PC-3 (cell line): ENCODE measurements around the gene PRRX1. TPM values are rescaled to one million over a fixed set of nuclear protein-coding genes. Genes with fewer than 3 reads are reported as not detected.

Experiments used
- ATAC-seq: fragments of 200-7000 bp; cut with Tn5 transposase; 2 replicates; pipeline ENCODE4 v1.9.1; 2020; ENCODE audit warnings: mild to moderate bottlenecking, moderate library complexity
- Bru-seq: library from RNA; stranded (reverse); fragments of 400-500 nt; gene quantifications from one replicate; lab custom pipeline; 2021; lab: Mats Ljungman, UMichigan
- BruChase-seq, 2 experiments: library from RNA; stranded (reverse); fragments of 400-500 nt; gene quantifications; one replicate each; lab custom pipeline; 2021; lab: Mats Ljungman, UMichigan
- BruUV-seq: library from RNA; stranded (reverse); fragments of 400-500 nt; replicated peaks from 2 replicates; lab custom pipeline; 2021; lab: Mats Ljungman, UMichigan
- CTCF ChIA-PET: fragments of 300-600 bp; sonication (Branson Sonifier 250); formaldehyde crosslinking; loops from one replicate; lab custom pipeline; 2022; ENCODE audit warnings: antibody characterized with exemption; lab: Charles Lee
- POLR2A ChIA-PET: fragments of 300-600 bp; sonication (Branson Sonifier 250); formaldehyde crosslinking; loops from one replicate; lab custom pipeline; 2022; ENCODE audit warnings: antibody characterized with exemption; ENCODE audit not compliant: unreplicated experiment; lab: Charles Lee
- DNase-seq: peaks from one replicate; pipeline ENCODE4 v3.0.0-alpha.2; 2015
- H2AFZ ChIP-seq: fragments of 300-600 bp; sonication (generic); 2 replicates; pipeline ENCODE4 v1.6.0; 2016; ENCODE audit warnings: antibody characterized with exemption, low read length
- H3F3A ChIP-seq: fragments of 300-600 bp; sonication (generic); one replicate; pipeline ENCODE4 v1.6.0; 2017; ENCODE audit warnings: antibody characterized with exemption, low read length, control low read depth, mild to moderate bottlenecking; ENCODE audit not compliant: unreplicated experiment
- H3K27ac ChIP-seq: fragments of 300-600 bp; sonication (generic); 2 replicates; pipeline ENCODE4 v1.5.1; 2016; ENCODE audit warnings: mild to moderate bottlenecking, low read length
- H3K27me3 ChIP-seq: fragments of 300-600 bp; sonication (generic); 2 replicates; pipeline ENCODE4 v1.6.1; 2016; ENCODE audit warnings: low read length, mixed read lengths
- H3K36me3 ChIP-seq: fragments of 300-600 bp; sonication (generic); 2 replicates; pipeline ENCODE4 v1.6.1; 2016; ENCODE audit warnings: low read depth, mixed run types, low read length, mixed read lengths
- H3K4me1 ChIP-seq: fragments of 300-600 bp; sonication (generic); 2 replicates; pipeline ENCODE4 v1.5.1; 2016; ENCODE audit warnings: low read length; ENCODE audit not compliant: insufficient read depth
- H3K4me2 ChIP-seq: fragments of 300-600 bp; sonication (generic); 2 replicates; pipeline ENCODE4 v1.6.0; 2016; ENCODE audit warnings: low read length
- H3K4me3 ChIP-seq: fragments of 300-600 bp; sonication (generic); 2 replicates; pipeline ENCODE4 v1.5.1; 2016; ENCODE audit warnings: mild to moderate bottlenecking, low read length, mixed read lengths
- H3K79me2 ChIP-seq: fragments of 300-600 bp; sonication (generic); 2 replicates; pipeline ENCODE4 v1.6.1; 2017; ENCODE audit warnings: low read length, mixed read lengths
- H3K9ac ChIP-seq: fragments of 300-600 bp; sonication (generic); 2 replicates; pipeline ENCODE4 v1.6.0; 2016; ENCODE audit warnings: mild to moderate bottlenecking, low read length
- H3K9me2 ChIP-seq: fragments of 300-600 bp; sonication (generic); replicated peaks from 2 replicates; pipeline ENCODE4 v1.6.1; 2016; ENCODE audit warnings: mixed run types, low read length, mixed read lengths
- H3K9me3 ChIP-seq: fragments of 300-600 bp; sonication (generic); 2 replicates; pipeline ENCODE4 v1.6.1; 2016; ENCODE audit warnings: low read length, mixed read lengths
- H4K20me1 ChIP-seq: fragments of 300-600 bp; sonication (generic); 2 replicates; pipeline ENCODE4 v1.6.1; 2016; ENCODE audit warnings: low read length, mixed read lengths
- CTCF ChIP-seq: fragments of 300-600 bp; sonication (generic); conservative IDR thresholded peaks from 2 replicates; pipeline ENCODE4 v1.5.1; 2017; ENCODE audit warnings: antibody characterized with exemption, low read depth, mild to moderate bottlenecking, low read length
- EZH2 ChIP-seq: fragments of 300-600 bp; sonication (generic); IDR thresholded peaks from one replicate; pipeline ENCODE4 v1.6.1; 2017; ENCODE audit warnings: antibody characterized with exemption, mild to moderate bottlenecking, low read length; ENCODE audit not compliant: unreplicated experiment
- EZH2phosphoT487 ChIP-seq: fragments of 300-600 bp; sonication (generic); IDR thresholded peaks from 2 replicates; pipeline ENCODE4 v1.6.1; 2018; ENCODE audit warnings: mild to moderate bottlenecking, antibody characterized with exemption, low read length, borderline replicate concordance
- intact Hi-C: fragments of 100-400 bp; cut with micrococcal nuclease; formaldehyde crosslinking; loops from 2 replicates; pipeline ENCODE4 v1.9.0; 2023
- long read RNA-seq: library from polyadenylated mRNA; unstranded; transcript quantifications from one replicate; pipeline ENCODE4 v2.0.0, GENCODE V29; 2021; ENCODE audit not compliant: unreplicated experiment
- total RNA-seq: library from RNA; depleted of rRNA; stranded (reverse); fragments of >200 nt; gene quantifications from 2 replicates; pipeline ENCODE4 v1.2.3, GENCODE V29; 2014; rRNA removed

PRRX1 gene
- total RNA-seq (not detected in 2 replicates), Bru-seq, nascent RNA (percentile 4 among the genes with signal in this experiment), BruChase-seq, experiment 1, labeled RNA remaining after a 6-hour chase (percentile 9 among the genes with signal in this experiment), BruChase-seq, experiment 2, labeled RNA remaining after a 2-hour chase (percentile 6 among the genes with signal in this experiment)
- long read RNA-seq = 0 reads

- no peaks in the 10 kb centered on the region for H3K36me3 ChIP-seq
- intact Hi-C loops = no loop called here
- H3F3A ChIP-seq = no peaks in the 10 kb centered on the region
- H2AFZ ChIP-seq = no peak within 1 kb of the TSS; the same call in 1 of the 2 replicates
- POLR2A ChIA-PET = no interaction called here
- no peak for TF ChIP-seq CTCF
- no peak for TF ChIP-seq EZH2
- no peak for TF ChIP-seq EZH2phosphoT487
- ATAC-seq (no peak), DNase-seq (no peak)
- H3K27ac ChIP-seq = no peak within 1 kb of the TSS
- peak within 1 kb of the TSS; percentile 57; the same call in 1 of the 2 replicates for H3K4me3 ChIP-seq
- no peaks in the 10 kb centered on the region for H3K4me1 ChIP-seq
- peak within 1 kb of the TSS; percentile 74; the same call in 1 of the 2 replicates for H3K4me2 ChIP-seq
- BruUV-seq = no TSS peak
- no peaks in the 10 kb centered on the region for H3K9me3 ChIP-seq
- H3K27me3 ChIP-seq = peaks cover 6% of the 10 kb centered on the region
- H3K9me2 ChIP-seq = no peaks in the 10 kb centered on the region
- H3K9ac ChIP-seq = no peak within 1 kb of the TSS
- no peaks in the 10 kb centered on the region for H3K79me2 ChIP-seq
- no peaks in the 10 kb centered on the region for H4K20me1 ChIP-seq
- CTCF ChIA-PET = no interaction called here
Observed at GRCh38 chr1:170664093-170664827, at the start of gene PRRX1. Gene PRRX1, plus strand, starts transcription at chr1:170664131. Its CDS starts 88 bp downstream, at chr1:170664219.

GRCh38 chr1:170617591-170618330 is 46.2 kb upstream of the PRRX1 start:
- H2AFZ ChIP-seq = no peak overlapping the region

More at GRCh38 chr1:170617591-170618330, 46.2 kb upstream of the PRRX1 start:
- Histone ChIP-seq H3K9ac (no peak overlapping the region), H3K4me2 (no peak overlapping the region), H3K4me3 (no peak overlapping the region), H3K27ac (no peak overlapping the region), H3K9me2 (no peaks in the 10 kb centered on the region), H3K9me3 (no peaks in the 10 kb centered on the region), H3K4me1 (peaks cover 5% of the 10 kb centered on the region; the same call in 1 of the 2 replicates), H4K20me1 (no peaks in the 10 kb centered on the region), H3K36me3 (no peaks in the 10 kb centered on the region), H3K27me3 (no peaks in the 10 kb centered on the region), H3F3A (no peaks in the 10 kb centered on the region), H3K79me2 (no peaks in the 10 kb centered on the region)
- ChIA-PET CTCF (no interaction called here), POLR2A (no interaction called here)
- DNase-seq (no peak), ATAC-seq (no peak)
- no peak for TF ChIP-seq EZH2
- no peak for TF ChIP-seq CTCF
- no peak for TF ChIP-seq EZH2phosphoT487
- intact Hi-C loops = no loop called here
- no TSS peak for BruUV-seq
